Loucy (cell line): Measurements from ENCODE around the gene RANBP3.

ENCODE experiments used
- H2AFZ ChIP-seq: fragments of 200-600 bp; sonication (generic); 2 replicates; pipeline ENCODE4 v1.6.0; 2016; ENCODE audit warnings: antibody characterized with exemption, mild to moderate bottlenecking, low read length, moderate library complexity
- H3F3A ChIP-seq: fragments of 200-600 bp; 2 replicates; pipeline ENCODE4 v1.6.0; 2016; ENCODE audit warnings: antibody characterized with exemption, low read depth, mild to moderate bottlenecking
- H3K27me3 ChIP-seq: fragments of 200-600 bp; sonication (generic); 2 replicates; pipeline ENCODE4 v1.6.1; 2014; ENCODE audit warnings: low read length, mild to moderate bottlenecking; ENCODE audit not compliant: insufficient read depth, poor library complexity, severe bottlenecking
- H3K36me3 ChIP-seq: fragments of 200-600 bp; sonication (generic); 2 replicates; pipeline ENCODE4 v1.6.1; 2016; ENCODE audit warnings: low read length; ENCODE audit not compliant: insufficient read depth
- H3K4me1 ChIP-seq: fragments of 200-600 bp; sonication (generic); 2 replicates; pipeline ENCODE4 v1.5.1; 2014; ENCODE audit warnings: low read length, mild to moderate bottlenecking; ENCODE audit not compliant: insufficient read depth, poor library complexity, severe bottlenecking
- H3K4me2 ChIP-seq: fragments of 200-600 bp; sonication (generic); 2 replicates; pipeline ENCODE4 v1.6.0; 2014; ENCODE audit warnings: antibody characterized with exemption, low read length, low read depth, mild to moderate bottlenecking; ENCODE audit not compliant: poor library complexity, severe bottlenecking
- H3K4me3 ChIP-seq: fragments of 200-600 bp; sonication (generic); 2 replicates; pipeline ENCODE4 v1.5.1; 2014; ENCODE audit warnings: low read length, mild to moderate bottlenecking, mixed read lengths; ENCODE audit not compliant: poor library complexity, severe bottlenecking
- H3K79me2 ChIP-seq: fragments of 200-600 bp; sonication (generic); 2 replicates; pipeline ENCODE4 v1.6.1; 2014; ENCODE audit warnings: low read length; ENCODE audit not compliant: insufficient read depth
- H3K9ac ChIP-seq: fragments of 200-600 bp; sonication (generic); 2 replicates; pipeline ENCODE4 v1.6.0; 2014; ENCODE audit warnings: mild to moderate bottlenecking, low read depth, low read length, moderate library complexity; ENCODE audit not compliant: poor library complexity, severe bottlenecking
- H3K9me2 ChIP-seq: fragments of 200-600 bp; sonication (generic); replicated peaks from 2 replicates; pipeline ENCODE4 v1.6.1; 2016; ENCODE audit warnings: low read depth, low read length, mixed read lengths
- H3K9me3 ChIP-seq: fragments of 200-600 bp; sonication (generic); 2 replicates; pipeline ENCODE4 v1.6.1; 2014; ENCODE audit warnings: mild to moderate bottlenecking, antibody characterized with exemption, low read length, low read depth; ENCODE audit not compliant: insufficient read depth
- H4K20me1 ChIP-seq: fragments of 200-600 bp; sonication (generic); 2 replicates; pipeline ENCODE4 v1.6.0; 2014; ENCODE audit warnings: antibody characterized with exemption, low read length, mild to moderate bottlenecking; ENCODE audit not compliant: insufficient read depth, poor library complexity, severe bottlenecking
- EZH2phosphoT487 ChIP-seq: fragments of 200-600 bp; IDR thresholded peaks from 2 replicates; pipeline ENCODE4 v1.6.1; 2018; ENCODE audit warnings: antibody characterized with exemption, mild to moderate bottlenecking, moderate library complexity, borderline replicate concordance
- TF ChIP-seq, protein P1 (sequence below): fragments of 200-600 bp; sonication (generic); conservative IDR thresholded peaks from 2 replicates; pipeline ENCODE4 v1.5.1; 2014; ENCODE audit warnings: mild to moderate bottlenecking, antibody characterized with exemption, low read length

Gene RANBP3

DNA sequence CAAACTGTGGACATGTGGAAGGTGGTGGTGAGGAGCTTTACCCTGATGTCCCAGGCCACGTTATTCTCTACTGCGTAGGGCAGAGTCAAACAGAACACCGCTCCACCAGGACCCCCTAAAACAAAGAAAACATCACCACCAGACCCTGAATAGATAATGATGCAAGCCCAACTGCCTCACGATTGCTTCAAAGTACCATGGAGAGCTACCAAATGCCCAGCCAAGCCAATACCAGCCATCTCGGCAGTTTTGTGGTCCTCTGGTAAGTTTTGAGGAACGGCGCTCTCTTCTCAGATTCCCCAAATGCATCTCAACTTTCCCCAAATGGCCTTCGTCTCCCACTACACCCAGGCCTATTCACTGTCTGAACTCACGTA, 5.6 kb downstream of the RANBP3 start:
- Histone ChIP-seq H3K36me3 (no peaks in the 10 kb centered on the region), H3K9ac (no peak overlapping the region), H3K4me3 (no peak overlapping the region), H3K9me2 (no peaks in the 10 kb centered on the region), H3K79me2 (peaks cover 100% of the 10 kb centered on the region), H3K27me3 (no peaks in the 10 kb centered on the region), H3F3A (no peaks in the 10 kb centered on the region), H2AFZ (no peak overlapping the region), H3K4me1 (peaks cover 63% of the 10 kb centered on the region), H3K4me2 (peak overlapping the region; percentile 24), H4K20me1 (peaks cover 96% of the 10 kb centered on the region), H3K9me3 (no peaks in the 10 kb centered on the region)
- TF ChIP-seq, protein P1, sequence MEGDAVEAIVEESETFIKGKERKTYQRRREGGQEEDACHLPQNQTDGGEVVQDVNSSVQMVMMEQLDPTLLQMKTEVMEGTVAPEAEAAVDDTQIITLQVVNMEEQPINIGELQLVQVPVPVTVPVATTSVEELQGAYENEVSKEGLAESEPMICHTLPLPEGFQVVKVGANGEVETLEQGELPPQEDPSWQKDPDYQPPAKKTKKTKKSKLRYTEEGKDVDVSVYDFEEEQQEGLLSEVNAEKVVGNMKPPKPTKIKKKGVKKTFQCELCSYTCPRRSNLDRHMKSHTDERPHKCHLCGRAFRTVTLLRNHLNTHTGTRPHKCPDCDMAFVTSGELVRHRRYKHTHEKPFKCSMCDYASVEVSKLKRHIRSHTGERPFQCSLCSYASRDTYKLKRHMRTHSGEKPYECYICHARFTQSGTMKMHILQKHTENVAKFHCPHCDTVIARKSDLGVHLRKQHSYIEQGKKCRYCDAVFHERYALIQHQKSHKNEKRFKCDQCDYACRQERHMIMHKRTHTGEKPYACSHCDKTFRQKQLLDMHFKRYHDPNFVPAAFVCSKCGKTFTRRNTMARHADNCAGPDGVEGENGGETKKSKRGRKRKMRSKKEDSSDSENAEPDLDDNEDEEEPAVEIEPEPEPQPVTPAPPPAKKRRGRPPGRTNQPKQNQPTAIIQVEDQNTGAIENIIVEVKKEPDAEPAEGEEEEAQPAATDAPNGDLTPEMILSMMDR: no peak
- no peak for TF ChIP-seq EZH2phosphoT487

DNA sequence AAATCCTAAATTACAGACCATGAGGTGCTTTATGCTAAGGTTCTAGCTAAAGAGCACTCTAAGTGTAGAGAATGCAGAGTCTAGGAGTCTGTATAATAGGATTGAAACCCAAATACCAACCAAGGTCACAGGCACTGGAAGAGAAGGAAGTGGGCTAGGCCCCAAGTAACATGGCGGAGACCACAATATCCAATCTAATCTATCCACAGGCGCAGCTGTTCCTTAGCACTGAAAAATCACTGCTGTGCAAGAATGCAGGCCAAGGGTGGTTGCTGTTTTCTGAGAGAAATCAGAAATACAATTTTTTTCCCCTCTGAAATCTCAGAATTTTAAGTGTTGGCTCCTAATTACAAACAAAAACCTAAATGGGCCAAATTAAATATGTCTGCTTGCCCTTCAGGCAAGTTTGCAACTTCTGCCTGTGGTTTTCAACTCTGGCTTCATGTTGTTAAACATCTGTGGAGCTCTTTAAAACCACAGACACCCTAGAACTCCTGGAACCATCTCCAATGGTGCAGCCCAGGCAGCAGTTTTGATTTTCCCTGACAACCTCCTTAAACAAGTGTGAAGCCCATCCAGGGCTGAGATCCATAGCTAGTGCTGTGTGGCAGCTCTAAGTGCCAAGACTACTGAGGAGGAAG, 6.1 kb downstream of the RANBP3 start:
- no peaks in the 10 kb centered on the region for H3K9me3 ChIP-seq
- H3K4me1 ChIP-seq: peaks cover 58% of the 10 kb centered on the region
- H3K4me3 ChIP-seq: no peak overlapping the region
- H2AFZ ChIP-seq: no peak overlapping the region
- no peaks in the 10 kb centered on the region for H3K9me2 ChIP-seq
- H3K9ac ChIP-seq: no peak overlapping the region
- H3K36me3 ChIP-seq: no peaks in the 10 kb centered on the region; the same call in 1 of the 2 replicates
- TF ChIP-seq, protein P1: no peak
- no peak for TF ChIP-seq EZH2phosphoT487
- no peaks in the 10 kb centered on the region for H3F3A ChIP-seq
- no peaks in the 10 kb centered on the region for H3K27me3 ChIP-seq
- peaks cover 100% of the 10 kb centered on the region for H3K79me2 ChIP-seq
- peaks cover 97% of the 10 kb centered on the region for H4K20me1 ChIP-seq
- H3K4me2 ChIP-seq: peak overlapping the region; percentile 5

DNA sequence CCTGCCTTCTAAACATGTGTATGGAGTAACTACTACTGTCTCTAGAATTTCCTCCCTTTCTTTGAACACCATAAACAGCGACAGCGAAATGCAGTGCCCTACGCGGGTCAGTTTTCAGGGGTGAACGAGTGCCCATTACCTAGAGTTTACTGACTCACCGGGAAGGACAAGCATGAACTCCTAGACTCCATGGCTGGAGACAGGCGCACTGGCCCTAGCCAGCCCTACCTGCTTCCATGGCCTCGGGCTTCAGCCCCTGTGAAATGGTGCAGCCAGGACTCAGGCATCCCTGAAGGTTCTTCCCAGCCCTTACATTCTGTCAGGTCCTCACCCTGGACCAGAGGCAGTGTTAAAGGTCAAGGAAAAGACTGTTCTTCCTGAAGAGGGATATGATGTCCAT, 8.5 kb downstream of the RANBP3 start:
- no peak overlapping the region for H3K9ac ChIP-seq
- H3K4me1 ChIP-seq: peaks cover 37% of the 10 kb centered on the region
- no peak overlapping the region for H2AFZ ChIP-seq
- TF ChIP-seq, protein P1: no peak
- TF ChIP-seq EZH2phosphoT487: no peak
- peaks cover 100% of the 10 kb centered on the region for H3K79me2 ChIP-seq
- no peaks in the 10 kb centered on the region for H3F3A ChIP-seq
- H3K4me2 ChIP-seq: no peak overlapping the region
- H3K9me3 ChIP-seq: no peaks in the 10 kb centered on the region
- H3K4me3 ChIP-seq: no peak overlapping the region
- H3K9me2 ChIP-seq: no peaks in the 10 kb centered on the region
- H3K27me3 ChIP-seq: no peaks in the 10 kb centered on the region
- H4K20me1 ChIP-seq: peaks cover 95% of the 10 kb centered on the region
- H3K36me3 ChIP-seq: peaks cover 8% of the 10 kb centered on the region; the same call in 1 of the 2 replicates
